Measurements from ENCODE around the gene UGT1A6.

GRCh38 chr2:233816771-233817170 is 124.1 kb downstream of the UGT1A6 start:
- TF ChIP-seq CTCF (IDR thresholded peaks at IDR 0.05; ENCODE audit: low read length) (no peak), EZH2 (IDR thresholded peaks at IDR 0.05; ENCODE audit: borderline replicate concordance, low read length) (no peak)
